GM12878 (cell line): ENCODE measurements around the gene FAM221B. TPM values are rescaled to one million over a fixed set of nuclear protein-coding genes. Genes with fewer than 3 reads are reported as not detected.

Experiments
- BCLAF1 ChIP-seq: fragments of 450-650 bp; IDR thresholded peaks from 2 replicates; pipeline ENCODE4 v1.6.1; 2017; ENCODE audit warnings: antibody characterized with exemption, mild to moderate bottlenecking, moderate library complexity
- E4F1 ChIP-seq: fragments of 450-650 bp; IDR thresholded peaks from 2 replicates; pipeline ENCODE4 v1.6.1; 2018; ENCODE audit warnings: borderline replicate concordance, mild to moderate bottlenecking; ENCODE audit not compliant: partially characterized antibody
- LARP7 ChIP-seq: fragments of 450-650 bp; IDR thresholded peaks from 2 replicates; pipeline ENCODE4 v1.6.1; 2017; ENCODE audit warnings: mild to moderate bottlenecking
- MTA2 ChIP-seq: fragments of 450-650 bp; IDR thresholded peaks from 2 replicates; pipeline ENCODE4 v1.6.1; 2016; ENCODE audit warnings: low read depth, mild to moderate bottlenecking, moderate library complexity
- POU2F2 ChIP-seq: IDR thresholded peaks from 3 replicates; pipeline ENCODE4 v1.6.1; 2011; ENCODE audit warnings: low read depth, mild to moderate bottlenecking, low read length, borderline replicate concordance
- RAD21 ChIP-seq: IDR thresholded peaks from 2 replicates; pipeline ENCODE4 v1.6.1; 2011; ENCODE audit warnings: mild to moderate bottlenecking, low read depth, low read length, moderate library complexity; ENCODE audit not compliant: insufficient read depth
- SPI1 ChIP-seq: IDR thresholded peaks from 2 replicates; pipeline ENCODE4 v1.6.1; 2011; ENCODE audit warnings: low read depth, mild to moderate bottlenecking, low read length, moderate library complexity, borderline replicate concordance; ENCODE audit not compliant: insufficient read depth
- TBL1XR1 ChIP-seq: IDR thresholded peaks from 2 replicates; pipeline ENCODE4 v1.6.1; 2012; ENCODE audit warnings: low read depth, low read length, improper control_type of control experiment
- ZBED1 ChIP-seq: IDR thresholded peaks from 2 replicates; pipeline ENCODE4 v1.6.1; 2016; ENCODE audit warnings: borderline replicate concordance
- ZBTB40 ChIP-seq: fragments of 450-650 bp; IDR thresholded peaks from 2 replicates; pipeline ENCODE4 v1.6.1; 2016; ENCODE audit warnings: mild to moderate bottlenecking, moderate library complexity, borderline replicate concordance
- polyA plus RNA-seq, 11 experiments: library from polyadenylated mRNA; depleted of rRNA in 4 of 11; unstranded in 6 of 11; stranded (reverse) in 5 of 11; fragments of >200 nt; fragmentation: Nextera tagmentation in 4 of 11; fragmentation: Illumina TruSeq in 1 of 11; extraction: Ambion mirVana in 4 of 11; extraction: Trizol in 1 of 11; gene quantifications; 1 replicate in 1 of 11; 2 replicates in 10 of 11; pipeline versions ENCODE4 v1.2.1 to v1.2.3, GENCODE V29; 2011 to 2016; ENCODE audit warnings: inconsistent platforms in 2 of 11, missing spikeins in 2 of 11, low read depth in 1 of 11
- total RNA-seq, 4 experiments: library from RNA; depleted of rRNA in 3 of 4; stranded (reverse); fragments of >200 nt in 3 of 4; fragmentation: Illumina TruSeq in 1 of 4; extraction: Trizol in 1 of 4; gene quantifications; 2 replicates each; pipeline versions ENCODE4 v1.2.1 to v1.2.3, GENCODE V29; 2013 to 2021

FAM221B gene
- total and polyA plus RNA-seq, 10 of the 15 experiments (the other 5 are each of a cell fraction or from before 2014, with no cell fraction given) = 0.02 to 0.12 (median 0.04) TPM; not detected in 5

- no peak for TF ChIP-seq BCLAF1
- TF ChIP-seq SPI1 = peak; percentile 20; the same call in 1 of the 2 replicates
- TF ChIP-seq ZBTB40 = no peak
- TF ChIP-seq LARP7 = no peak
- TF ChIP-seq TBL1XR1 = no peak
- no peak for TF ChIP-seq E4F1
- TF ChIP-seq RAD21 = no peak
- no peak for TF ChIP-seq ZBED1
- TF ChIP-seq MTA2 = 0 out of 2 replicates have a peak, but pooled peaks have one; percentile 8
- TF ChIP-seq POU2F2 = no peak
These were observed 16.2 kb upstream of the FAM221B start (continued) for GRCh38 chr9:35844628-35845270.
